ENCODE results near the gene CISD1. TPM values are rescaled to one million over a fixed set of nuclear protein-coding genes. Genes with fewer than 3 reads are reported as not detected.

Gene CISD1
- total RNA-seq, 1 donor from 2014 or later: 15.1 TPM

DNA sequence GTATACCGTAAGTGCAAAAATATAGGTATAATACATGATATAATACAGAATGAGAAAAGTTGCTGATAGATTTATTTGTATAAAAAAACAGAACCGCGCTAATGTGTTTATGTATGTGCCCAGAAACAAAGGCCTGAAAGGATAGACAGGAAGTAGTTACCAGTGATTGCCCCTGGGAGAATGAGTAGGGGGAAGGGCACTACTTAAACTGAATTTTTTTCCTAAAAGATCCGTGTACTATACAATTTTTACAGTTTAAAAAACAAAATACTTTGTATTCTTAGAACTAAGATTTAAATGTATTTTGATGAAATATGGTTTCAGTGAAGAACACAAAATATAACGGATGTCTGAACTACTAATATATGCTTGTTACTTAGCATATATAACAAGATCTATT, 4.2 kb upstream of the CISD1 start:
- DNase-seq (ENCODE audit: low spot score in 2 of 2, unreplicated experiment in 2 of 2): no peak
- Mint-ChIP-seq H3K4me3 (peak overlapping the region; percentile 95), H3K4me1 (peaks cover 30% of the 10 kb centered on the region), H3K9me3 (no peaks in the 10 kb centered on the region), H3K27me3 (ENCODE audit: low read depth) (no peaks in the 10 kb centered on the region), H3K36me3 (no peaks in the 10 kb centered on the region), H3K27ac (peak overlapping the region; percentile 48)
- TF ChIP-seq, protein P1, sequence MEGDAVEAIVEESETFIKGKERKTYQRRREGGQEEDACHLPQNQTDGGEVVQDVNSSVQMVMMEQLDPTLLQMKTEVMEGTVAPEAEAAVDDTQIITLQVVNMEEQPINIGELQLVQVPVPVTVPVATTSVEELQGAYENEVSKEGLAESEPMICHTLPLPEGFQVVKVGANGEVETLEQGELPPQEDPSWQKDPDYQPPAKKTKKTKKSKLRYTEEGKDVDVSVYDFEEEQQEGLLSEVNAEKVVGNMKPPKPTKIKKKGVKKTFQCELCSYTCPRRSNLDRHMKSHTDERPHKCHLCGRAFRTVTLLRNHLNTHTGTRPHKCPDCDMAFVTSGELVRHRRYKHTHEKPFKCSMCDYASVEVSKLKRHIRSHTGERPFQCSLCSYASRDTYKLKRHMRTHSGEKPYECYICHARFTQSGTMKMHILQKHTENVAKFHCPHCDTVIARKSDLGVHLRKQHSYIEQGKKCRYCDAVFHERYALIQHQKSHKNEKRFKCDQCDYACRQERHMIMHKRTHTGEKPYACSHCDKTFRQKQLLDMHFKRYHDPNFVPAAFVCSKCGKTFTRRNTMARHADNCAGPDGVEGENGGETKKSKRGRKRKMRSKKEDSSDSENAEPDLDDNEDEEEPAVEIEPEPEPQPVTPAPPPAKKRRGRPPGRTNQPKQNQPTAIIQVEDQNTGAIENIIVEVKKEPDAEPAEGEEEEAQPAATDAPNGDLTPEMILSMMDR (IDR thresholded peaks at IDR 0.05; ENCODE audit: unreplicated experiment): no peak

DNA sequence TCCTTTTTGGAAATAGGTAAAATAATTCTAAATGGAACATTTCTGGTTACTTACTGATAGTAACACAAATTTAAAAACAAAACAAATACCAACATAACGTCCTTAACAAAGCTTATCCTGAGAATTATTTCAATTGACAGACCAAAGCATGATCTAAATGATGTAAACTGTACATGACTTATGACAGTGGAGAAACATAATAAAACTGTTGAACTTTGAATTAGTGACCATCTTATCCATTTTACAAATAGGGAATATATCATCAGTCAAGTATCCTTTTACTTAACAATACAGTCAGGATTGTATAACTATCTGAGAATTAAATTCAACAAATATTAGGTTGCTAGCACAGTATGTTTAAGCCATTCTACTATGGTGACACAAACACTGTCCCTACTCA, 3.7 kb upstream of the CISD1 start:
- Mint-ChIP-seq H3K4me3 (peak overlapping the region; percentile 95), H3K27ac (peak overlapping the region; percentile 11), H3K4me1 (peaks cover 31% of the 10 kb centered on the region), H3K9me3 (no peaks in the 10 kb centered on the region), H3K36me3 (no peaks in the 10 kb centered on the region), H3K27me3 (ENCODE audit: low read depth) (no peaks in the 10 kb centered on the region)
- no peak for DNase-seq (ENCODE audit: low spot score in 2 of 2, unreplicated experiment in 2 of 2)
- TF ChIP-seq, protein P1 (IDR thresholded peaks at IDR 0.05; ENCODE audit: unreplicated experiment): no peak

GRCh38 chr10:58266003-58266825, 2.7 kb upstream of the CISD1 start:
- Mint-ChIP-seq H3K9me3 (no peaks in the 10 kb centered on the region), H3K4me3 (peak overlapping the region; percentile 95), H3K27ac (peak overlapping the region; percentile 97), H3K4me1 (peaks cover 34% of the 10 kb centered on the region), H3K27me3 (ENCODE audit: low read depth) (no peaks in the 10 kb centered on the region), H3K36me3 (no peaks in the 10 kb centered on the region)
- no peak for DNase-seq (ENCODE audit: low spot score in 2 of 2, unreplicated experiment in 2 of 2)
- TF ChIP-seq, protein P1 (IDR thresholded peaks at IDR 0.05; ENCODE audit: unreplicated experiment): no peak

DNA sequence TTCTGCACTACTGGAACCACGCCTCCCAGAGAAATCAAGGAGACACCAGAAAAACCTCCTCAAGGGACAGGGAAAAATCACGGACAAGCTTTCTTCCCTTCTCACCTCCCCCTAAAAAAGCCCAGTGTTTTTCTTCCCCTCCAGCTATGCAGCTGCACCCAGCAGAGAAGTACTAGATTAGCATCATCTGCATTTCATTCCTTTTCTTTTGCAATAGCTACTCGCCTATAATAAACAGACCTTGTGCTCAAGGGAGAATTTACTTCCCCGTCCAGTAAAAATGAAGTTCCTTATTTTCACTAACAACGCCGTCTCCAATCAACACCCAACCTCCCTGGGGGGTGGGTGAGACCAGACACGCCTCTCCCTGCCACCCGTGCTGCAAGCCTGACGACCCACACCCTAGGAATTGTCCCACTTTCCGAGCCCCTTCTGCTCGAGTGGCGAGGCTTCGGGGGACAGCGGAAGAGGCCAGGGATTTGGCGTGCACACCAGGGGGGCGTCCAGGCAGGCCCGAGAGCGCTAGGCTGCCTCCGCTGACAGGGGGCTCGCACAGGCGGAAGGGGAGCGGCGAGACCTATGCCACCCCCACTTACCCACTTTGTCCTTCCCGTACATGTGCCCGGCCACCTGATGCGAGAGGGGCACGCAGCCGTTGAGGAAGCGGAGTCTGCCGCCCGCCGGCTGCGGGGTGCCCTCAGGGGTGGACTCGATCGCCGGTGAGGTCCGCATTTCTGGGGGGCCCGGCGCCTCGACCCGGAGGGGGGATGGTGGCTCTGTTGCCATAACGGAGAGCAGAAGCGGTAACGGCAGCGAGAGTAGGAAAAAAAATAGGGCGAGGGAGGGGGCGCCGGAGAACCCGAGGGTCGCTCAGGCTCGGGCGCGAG, 1.9 kb upstream of the CISD1 start:
- Mint-ChIP-seq H3K9me3 (no peaks in the 10 kb centered on the region), H3K36me3 (no peaks in the 10 kb centered on the region), H3K27ac (peak overlapping the region; percentile 97), H3K4me3 (peak overlapping the region; percentile 95), H3K27me3 (ENCODE audit: low read depth) (no peaks in the 10 kb centered on the region), H3K4me1 (peaks cover 34% of the 10 kb centered on the region)
- peak; percentile 25 to 51 for DNase-seq (ENCODE audit: low spot score in 2 of 2, unreplicated experiment in 2 of 2)
- TF ChIP-seq, protein P1 (IDR thresholded peaks at IDR 0.05; ENCODE audit: unreplicated experiment): no peak

DNA sequence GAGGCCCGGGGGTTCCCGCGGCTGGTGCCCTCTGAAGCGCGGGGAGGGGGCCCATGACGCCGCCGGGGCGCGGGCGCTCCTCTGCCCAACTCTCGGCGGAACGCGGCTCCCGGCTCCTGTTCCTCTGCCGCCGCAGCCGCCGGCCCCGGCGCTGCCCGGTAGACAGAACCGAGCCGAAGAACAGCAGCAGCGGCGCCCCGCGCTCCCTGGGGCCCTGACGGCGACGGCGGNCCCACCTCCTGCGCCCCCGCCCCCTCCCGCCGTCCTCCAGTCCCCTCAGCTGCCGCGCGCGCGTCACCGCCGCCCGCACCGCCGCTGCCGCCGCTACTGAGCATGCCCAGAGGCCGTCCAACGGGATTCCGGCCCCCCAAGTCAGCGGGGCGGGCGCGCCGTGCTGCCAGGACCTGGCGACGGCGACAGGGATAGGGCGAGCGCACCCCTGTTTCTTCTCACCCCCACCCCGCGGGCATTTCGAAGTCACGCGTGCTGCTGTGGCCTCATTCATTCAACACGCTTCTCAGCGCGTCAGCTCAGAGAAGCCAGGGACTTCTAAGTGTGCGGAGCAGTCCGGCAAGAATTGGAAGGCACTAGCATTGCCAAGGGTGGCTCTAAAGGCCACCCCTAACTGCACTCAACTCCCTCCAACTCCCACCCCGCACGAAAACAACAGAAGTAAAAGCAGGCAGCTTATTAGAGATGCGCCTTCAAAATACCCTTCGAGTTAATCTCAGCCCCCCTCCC, 1.1 kb upstream of the CISD1 start, which contains the start of gene IPMK:
Gene IPMK, minus strand, starts transcription at position 182 of the 741 bp plus-strand sequence. CDS start 283 bp downstream, outside the sequence.
- Mint-ChIP-seq H3K27ac (peak within 1 kb of the TSS; percentile 98), H3K4me3 (peak within 1 kb of the TSS; percentile 95), H3K4me1 (peaks cover 34% of the 10 kb centered on the region), H3K9me3 (no peaks in the 10 kb centered on the region), H3K36me3 (no peaks in the 10 kb centered on the region), H3K27me3 (ENCODE audit: low read depth) (no peaks in the 10 kb centered on the region)
- TF ChIP-seq, protein P1 (IDR thresholded peaks at IDR 0.05; ENCODE audit: unreplicated experiment): no peak
- DNase-seq (ENCODE audit: low spot score in 2 of 2, unreplicated experiment in 2 of 2): peak; percentile 76 to 92
